OCI-LY3 (cell line): ENCODE data around the gene MYO5B.

Experiments
- EZH2phosphoT487 ChIP-seq: fragments of 200-600 bp; shearing (Covaris generic); IDR thresholded peaks from 2 replicates; pipeline ENCODE4 v1.6.1; 2018; ENCODE audit warnings: antibody characterized with exemption, mixed run types, low read depth
- TF ChIP-seq, protein P1 (sequence below): fragments of 200-600, 300-600 bp; sonication (generic); IDR thresholded peaks from 2 replicates; pipeline ENCODE4 v1.5.1; 2014; ENCODE audit warnings: antibody characterized with exemption, low read length, low read depth

DNA sequence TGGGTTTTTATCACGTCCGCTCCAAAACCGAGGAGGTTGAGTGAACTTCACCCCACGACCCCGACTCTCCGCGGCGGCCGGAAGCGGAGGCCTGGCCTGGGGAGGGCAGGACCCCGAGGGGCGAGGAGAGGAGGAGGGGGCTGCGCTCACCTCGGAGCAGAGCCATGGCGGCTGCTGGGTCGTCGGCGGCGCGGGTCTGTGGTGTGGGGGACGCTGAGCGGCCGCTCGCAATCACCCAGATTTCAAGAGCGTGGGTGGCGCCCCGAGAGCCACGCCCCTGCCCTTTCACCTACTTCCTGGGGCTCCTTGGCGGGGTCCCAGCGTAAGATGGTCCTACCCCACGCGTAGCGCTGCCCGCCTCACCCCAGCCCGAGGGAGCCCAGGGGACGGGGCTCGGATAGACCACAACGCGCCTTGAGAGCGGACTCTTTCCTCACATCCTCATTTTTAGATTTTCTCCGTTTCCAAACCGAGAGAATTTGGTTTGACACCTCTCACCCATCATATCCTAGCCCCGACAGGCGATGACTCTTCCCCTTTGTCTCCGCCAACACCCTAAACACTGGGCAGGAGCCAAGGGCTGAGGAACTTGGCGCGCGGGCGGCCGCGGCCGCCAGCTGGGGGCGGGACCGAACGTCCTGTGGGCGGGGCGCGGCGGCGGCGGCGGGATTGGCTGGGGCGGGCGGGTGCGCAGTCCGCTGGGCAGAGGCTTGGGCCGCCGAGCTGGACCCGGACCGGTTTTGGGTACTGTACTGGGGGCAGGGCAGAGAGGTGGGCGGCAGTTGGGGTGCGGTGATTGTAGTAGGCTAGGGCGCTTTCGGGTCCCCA is 381.4 kb downstream of the MYO5B start, which contains the start of gene ACAA2:
- TF ChIP-seq, protein P1, sequence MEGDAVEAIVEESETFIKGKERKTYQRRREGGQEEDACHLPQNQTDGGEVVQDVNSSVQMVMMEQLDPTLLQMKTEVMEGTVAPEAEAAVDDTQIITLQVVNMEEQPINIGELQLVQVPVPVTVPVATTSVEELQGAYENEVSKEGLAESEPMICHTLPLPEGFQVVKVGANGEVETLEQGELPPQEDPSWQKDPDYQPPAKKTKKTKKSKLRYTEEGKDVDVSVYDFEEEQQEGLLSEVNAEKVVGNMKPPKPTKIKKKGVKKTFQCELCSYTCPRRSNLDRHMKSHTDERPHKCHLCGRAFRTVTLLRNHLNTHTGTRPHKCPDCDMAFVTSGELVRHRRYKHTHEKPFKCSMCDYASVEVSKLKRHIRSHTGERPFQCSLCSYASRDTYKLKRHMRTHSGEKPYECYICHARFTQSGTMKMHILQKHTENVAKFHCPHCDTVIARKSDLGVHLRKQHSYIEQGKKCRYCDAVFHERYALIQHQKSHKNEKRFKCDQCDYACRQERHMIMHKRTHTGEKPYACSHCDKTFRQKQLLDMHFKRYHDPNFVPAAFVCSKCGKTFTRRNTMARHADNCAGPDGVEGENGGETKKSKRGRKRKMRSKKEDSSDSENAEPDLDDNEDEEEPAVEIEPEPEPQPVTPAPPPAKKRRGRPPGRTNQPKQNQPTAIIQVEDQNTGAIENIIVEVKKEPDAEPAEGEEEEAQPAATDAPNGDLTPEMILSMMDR = no peak
- no peak for TF ChIP-seq EZH2phosphoT487
